H9 (cell line): ENCODE data around the gene CGB8. TPM values are rescaled to one million over a fixed set of nuclear protein-coding genes. Genes with fewer than 3 reads are reported as not detected.

Source experiments
- DNase-seq: peaks from one replicate; pipeline ENCODE4 v3.0.0-alpha.2; 2017
- H2AFZ ChIP-seq: one replicate; pipeline ENCODE4 v1.6.1; 2013; ENCODE audit warnings: mild to moderate bottlenecking, low read length, control low read depth, moderate library complexity
- H2AK5ac ChIP-seq: 2 replicates; pipeline ENCODE4 v1.6.1; 2013; ENCODE audit warnings: low read length, control low read depth, mixed read lengths; ENCODE audit not compliant: insufficient read length
- H2BK120ac ChIP-seq: one replicate; pipeline ENCODE4 v1.6.1; 2013; ENCODE audit warnings: low read depth, mild to moderate bottlenecking, low read length, control low read depth, inconsistent platforms; ENCODE audit not compliant: poor library complexity, severe bottlenecking
- H2BK12ac ChIP-seq: 2 replicates; pipeline ENCODE4 v1.6.1; 2013; ENCODE audit warnings: low read length, control low read depth, mixed read lengths, low read depth; ENCODE audit not compliant: insufficient read length
- H2BK15ac ChIP-seq: 2 replicates; pipeline ENCODE4 v1.6.1; 2013; ENCODE audit warnings: low read depth, low read length, control low read depth
- H2BK20ac ChIP-seq: one replicate; pipeline ENCODE4 v1.6.1; 2013; ENCODE audit warnings: low read depth, mild to moderate bottlenecking, low read length, control low read depth, inconsistent platforms; ENCODE audit not compliant: poor library complexity, severe bottlenecking
- H2BK5ac ChIP-seq: 2 replicates; pipeline ENCODE4 v1.6.1; 2013; ENCODE audit warnings: low read length, control low read depth, mixed read lengths; ENCODE audit not compliant: insufficient read length
- H3K14ac ChIP-seq: 2 replicates; pipeline ENCODE4 v1.6.1; 2013; ENCODE audit warnings: low read length, control low read depth; ENCODE audit not compliant: insufficient read depth
- H3K18ac ChIP-seq: 2 replicates; pipeline ENCODE4 v1.6.1; 2013; ENCODE audit warnings: low read depth, mild to moderate bottlenecking, mixed read lengths, low read length, control low read depth; ENCODE audit not compliant: insufficient read length
- H3K23ac ChIP-seq: 2 replicates; pipeline ENCODE4 v1.6.1; 2013; ENCODE audit warnings: low read length, control low read depth, mixed read lengths, low read depth; ENCODE audit not compliant: insufficient read length
- H3K23me2 ChIP-seq: 2 replicates; pipeline ENCODE4 v1.6.1; 2013; ENCODE audit warnings: low read depth, mild to moderate bottlenecking, mixed read lengths, low read length, control low read depth; ENCODE audit not compliant: insufficient read length, poor library complexity, severe bottlenecking
- H3K27ac ChIP-seq: 2 replicates; pipeline ENCODE4 v1.5.1; 2013; ENCODE audit warnings: low read length, control low read depth, mixed read lengths, low read depth; ENCODE audit not compliant: insufficient read length
- H3K27me3 ChIP-seq: 2 replicates; pipeline ENCODE4 v1.6.1; 2013; ENCODE audit warnings: low read length, control low read depth, inconsistent platforms; ENCODE audit not compliant: insufficient read depth
- H3K4ac ChIP-seq: 2 replicates; pipeline ENCODE4 v1.6.1; 2013; ENCODE audit warnings: low read depth, mild to moderate bottlenecking, control low read depth, inconsistent platforms, low read length, moderate library complexity
- H3K4me1 ChIP-seq: 2 replicates; pipeline ENCODE4 v1.6.1; 2013; ENCODE audit warnings: low read length, control low read depth, inconsistent platforms; ENCODE audit not compliant: insufficient read depth
- H3K4me2 ChIP-seq: 2 replicates; pipeline ENCODE4 v1.6.1; 2013; ENCODE audit warnings: low read length, control low read depth, mixed read lengths; ENCODE audit not compliant: insufficient read length, insufficient read depth
- H3K56ac ChIP-seq: 2 replicates; pipeline ENCODE4 v1.6.1; 2013; ENCODE audit warnings: low read depth, mild to moderate bottlenecking, mixed read lengths, low read length, control low read depth; ENCODE audit not compliant: insufficient read length
- H3K79me1 ChIP-seq: 2 replicates; pipeline ENCODE4 v1.6.1; 2013; ENCODE audit warnings: low read depth, mild to moderate bottlenecking, moderate library complexity, low read length, control low read depth, inconsistent platforms; ENCODE audit not compliant: insufficient read depth, poor library complexity, severe bottlenecking
- H3K79me2 ChIP-seq: 2 replicates; pipeline ENCODE4 v1.6.1; 2013; ENCODE audit warnings: low read length, control low read depth, inconsistent platforms; ENCODE audit not compliant: insufficient read depth
- H3K9ac ChIP-seq: 2 replicates; pipeline ENCODE4 v1.6.1; 2013; ENCODE audit warnings: low read length, control low read depth, mixed read lengths; ENCODE audit not compliant: insufficient read length; ENCODE audit errors: extremely low read depth
- H3K9me3 ChIP-seq: one replicate; pipeline ENCODE4 v1.6.1; 2013; ENCODE audit warnings: low read depth, low read length, inconsistent platforms; ENCODE audit not compliant: control insufficient read depth
- H3T11ph ChIP-seq: one replicate; pipeline ENCODE4 v1.6.1; 2013; ENCODE audit warnings: mild to moderate bottlenecking, low read length, control low read depth, inconsistent platforms
- H4K20me1 ChIP-seq: one replicate; pipeline ENCODE4 v1.6.1; 2013; ENCODE audit not compliant: control insufficient read depth, insufficient read length, insufficient read depth
- H4K5ac ChIP-seq: 2 replicates; pipeline ENCODE4 v1.6.1; 2013; ENCODE audit warnings: low read depth, mild to moderate bottlenecking, mixed read lengths, low read length, control low read depth; ENCODE audit not compliant: insufficient read length
- H4K8ac ChIP-seq: replicated peaks from 2 replicates; pipeline ENCODE4 v1.6.1; 2013; ENCODE audit warnings: low read length, control low read depth, mixed read lengths, low read depth; ENCODE audit not compliant: insufficient read length
- H4K91ac ChIP-seq: 2 replicates; pipeline ENCODE4 v1.6.1; 2013; ENCODE audit warnings: low read depth, mild to moderate bottlenecking, moderate library complexity, mixed read lengths, low read length, control low read depth; ENCODE audit not compliant: insufficient read length
- H3K27ac Mint-ChIP-seq, 3 experiments: 2 replicates in 2 of 3; 3 replicates in 1 of 3; pipeline ENCODE4 v1.8.0; 2020 to 2021; ENCODE audit warnings: mixed read lengths in 3 of 3, mild to moderate bottlenecking in 1 of 3, moderate library complexity in 1 of 3
- H3K27me3 Mint-ChIP-seq: 2 replicates; pipeline ENCODE4 v1.8.0; 2021; ENCODE audit warnings: low read depth, mild to moderate bottlenecking, moderate library complexity, mixed read lengths
- H3K36me3 Mint-ChIP-seq, 3 experiments: 2 replicates in 2 of 3; 3 replicates in 1 of 3; pipeline ENCODE4 v1.8.0; 2020 to 2021; ENCODE audit warnings: low read depth in 3 of 3, mixed read lengths in 3 of 3; ENCODE audit not compliant: insufficient read depth in 1 of 3
- H3K4me1 Mint-ChIP-seq, 2 experiments: 2 replicates each; pipeline ENCODE4 v1.8.0; 2020; ENCODE audit warnings: mixed read lengths in 2 of 2
- H3K4me3 Mint-ChIP-seq, 2 experiments: 2 replicates in 1 of 2; 3 replicates in 1 of 2; pipeline ENCODE4 v1.8.0; 2020 to 2021; ENCODE audit warnings: mild to moderate bottlenecking in 2 of 2, mixed read lengths in 2 of 2, moderate library complexity in 1 of 2
- H3K9me3 Mint-ChIP-seq, 2 experiments: 2 replicates in 1 of 2; 3 replicates in 1 of 2; pipeline ENCODE4 v1.8.0; 2020; ENCODE audit warnings: mild to moderate bottlenecking in 2 of 2, mixed read lengths in 2 of 2, moderate library complexity in 1 of 2
- CTCF ChIP-seq: fragments of 200-600 bp; sonication (generic); conservative IDR thresholded peaks from 3 replicates; pipeline ENCODE4 v1.8.0; 2021; ENCODE audit warnings: antibody characterized with exemption, mild to moderate bottlenecking
- WGBS: extraction: QIAGEN DNeasy Blood & Tissue Kit; methylation state at CpG from one replicate; pipeline ENCODE4 v1.1.7; 2013; ENCODE audit warnings: missing lambda C conversion rate, low lambda C conversion rate, mixed read lengths; ENCODE audit not compliant: insufficient read length; ENCODE audit errors: extremely low coverage; 5-methylcytosine and 5-hydroxymethylcytosine counted together
- total RNA-seq: library from RNA; stranded (reverse); gene quantifications from 2 replicates; pipeline ENCODE4 v1.2.1, GENCODE V29; 2021

Gene CGB8
- total RNA-seq, 1 experiment from 2014 or later: not detected

- no peak overlapping the region for H3K4me3 Mint-ChIP-seq
- H3K9me3 Mint-ChIP-seq: peaks cover 9 to 18% of the 10 kb centered on the region in 2 experiments; a peak in 4 of 5 replicates
- peaks cover 0 to 4% (median 3%) of the 10 kb centered on the region in 3 experiments; a peak in 3 of 7 replicates for H3K36me3 Mint-ChIP-seq
- Histone ChIP-seq H3K4me2 (no peak overlapping the region), H3K56ac (no peak overlapping the region), H4K5ac (no peak overlapping the region), H2BK120ac (no peak overlapping the region), H2BK5ac (no peak overlapping the region), H3K4ac (no peak overlapping the region), H3K79me2 (no peaks in the 10 kb centered on the region), H2BK20ac (no peak overlapping the region), H3K23ac (no peak overlapping the region), H2AK5ac (no peak overlapping the region), H3T11ph (no peak overlapping the region), H3K79me1 (no peaks in the 10 kb centered on the region), H4K20me1 (no peaks in the 10 kb centered on the region), H3K27me3 (peaks cover 49% of the 10 kb centered on the region), H3K18ac (no peak overlapping the region), H2BK12ac (no peak overlapping the region), H3K27ac (no peak overlapping the region), H2AFZ (no peak overlapping the region), H3K14ac (no peak overlapping the region), H4K8ac (no peak overlapping the region), H2BK15ac (no peak overlapping the region), H3K23me2 (peaks cover 3% of the 10 kb centered on the region), H3K9me3 (no peaks in the 10 kb centered on the region), H3K9ac (no peak overlapping the region), H4K91ac (no peak overlapping the region), H3K4me1 (peaks cover 2% of the 10 kb centered on the region; the same call in 1 of the 2 replicates)
- H3K27ac Mint-ChIP-seq: no peak overlapping the region
- no peak for TF ChIP-seq CTCF
- peaks cover 23 to 50% of the 10 kb centered on the region in 2 experiments for H3K4me1 Mint-ChIP-seq
- H3K27me3 Mint-ChIP-seq: peaks cover 87% of the 10 kb centered on the region
- WGBS: no CpG with 5 or more reads among the region's 9 CpGs
- DNase-seq: no peak
Measured at GRCh38 chr19:49069026-49069425, 20.1 kb upstream of the CGB8 start.
